Measurements from ENCODE around the gene PAPPA.

DNA sequence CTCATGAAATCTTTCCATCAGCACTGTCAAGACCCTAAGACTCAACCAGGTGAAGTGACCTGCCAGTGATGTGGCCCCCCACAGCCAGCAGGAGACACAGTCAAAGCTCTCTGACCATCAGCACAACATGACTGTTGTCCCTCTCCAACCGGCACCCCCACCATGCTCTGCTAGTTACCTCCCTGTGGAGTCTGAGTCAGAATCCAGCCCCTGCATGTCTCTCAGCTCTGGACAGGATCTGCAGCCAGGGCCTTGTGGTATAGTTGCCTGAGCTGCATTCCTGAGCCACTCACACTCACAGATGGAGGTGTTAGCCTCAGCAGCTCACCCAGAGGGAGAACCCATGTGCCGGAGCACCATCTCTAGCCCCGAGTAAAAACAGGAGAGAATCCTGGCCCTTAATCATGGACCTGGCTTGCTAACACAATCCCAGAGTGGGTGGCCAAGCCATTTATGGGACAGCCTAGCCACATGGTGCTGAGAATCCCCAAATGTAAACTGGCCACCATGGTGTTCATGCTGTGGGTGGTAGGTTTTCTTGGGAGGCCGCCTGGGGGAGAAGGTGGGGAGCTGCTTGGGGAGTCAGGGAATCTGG lies 237.8 kb downstream of the PAPPA start:
- no peak for TF ChIP-seq POLR2A (IDR thresholded peaks at IDR 0.05)
- TF ChIP-seq EP300 (IDR thresholded peaks at IDR 0.05) = no peak
- TF ChIP-seq, protein P1, sequence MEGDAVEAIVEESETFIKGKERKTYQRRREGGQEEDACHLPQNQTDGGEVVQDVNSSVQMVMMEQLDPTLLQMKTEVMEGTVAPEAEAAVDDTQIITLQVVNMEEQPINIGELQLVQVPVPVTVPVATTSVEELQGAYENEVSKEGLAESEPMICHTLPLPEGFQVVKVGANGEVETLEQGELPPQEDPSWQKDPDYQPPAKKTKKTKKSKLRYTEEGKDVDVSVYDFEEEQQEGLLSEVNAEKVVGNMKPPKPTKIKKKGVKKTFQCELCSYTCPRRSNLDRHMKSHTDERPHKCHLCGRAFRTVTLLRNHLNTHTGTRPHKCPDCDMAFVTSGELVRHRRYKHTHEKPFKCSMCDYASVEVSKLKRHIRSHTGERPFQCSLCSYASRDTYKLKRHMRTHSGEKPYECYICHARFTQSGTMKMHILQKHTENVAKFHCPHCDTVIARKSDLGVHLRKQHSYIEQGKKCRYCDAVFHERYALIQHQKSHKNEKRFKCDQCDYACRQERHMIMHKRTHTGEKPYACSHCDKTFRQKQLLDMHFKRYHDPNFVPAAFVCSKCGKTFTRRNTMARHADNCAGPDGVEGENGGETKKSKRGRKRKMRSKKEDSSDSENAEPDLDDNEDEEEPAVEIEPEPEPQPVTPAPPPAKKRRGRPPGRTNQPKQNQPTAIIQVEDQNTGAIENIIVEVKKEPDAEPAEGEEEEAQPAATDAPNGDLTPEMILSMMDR (IDR thresholded peaks at IDR 0.05) = no peak
